Progenitor cell of endocrine pancreas (in vitro differentiated cells): ENCODE results near the gene ATOX1. TPM values are rescaled to one million over a fixed set of nuclear protein-coding genes. Genes with fewer than 3 reads are reported as not detected.

Experiments
- DNase-seq: peaks from one replicate; pipeline ENCODE4 v3.0.0; 2021; ENCODE audit warnings: low spot score; ENCODE audit not compliant: unreplicated experiment
- H3K27ac Mint-ChIP-seq: 2 replicates; pipeline ENCODE4 v1.8.0; 2021; ENCODE audit warnings: mild to moderate bottlenecking, moderate library complexity, mixed read lengths
- H3K27me3 Mint-ChIP-seq: 2 replicates; pipeline ENCODE4 v1.8.0; 2021; ENCODE audit warnings: mixed read lengths
- H3K36me3 Mint-ChIP-seq: 2 replicates; pipeline ENCODE4 v1.8.0; 2022; ENCODE audit warnings: mixed read lengths; ENCODE audit not compliant: insufficient read depth
- H3K4me1 Mint-ChIP-seq: 2 replicates; pipeline ENCODE4 v1.8.0; 2021; ENCODE audit warnings: low read depth, mixed read lengths
- H3K4me3 Mint-ChIP-seq: 2 replicates; pipeline ENCODE4 v1.8.0; 2021; ENCODE audit warnings: low read depth, mild to moderate bottlenecking, moderate library complexity, mixed read lengths
- H3K9me3 Mint-ChIP-seq: 2 replicates; pipeline ENCODE4 v1.8.0; 2021; ENCODE audit warnings: low read depth, mixed read lengths
- CTCF ChIP-seq: fragments of 200-600 bp; sonication (generic); IDR thresholded peaks from one replicate; pipeline ENCODE4 v1.5.0; 2021; ENCODE audit warnings: antibody characterized with exemption, mild to moderate bottlenecking; ENCODE audit not compliant: unreplicated experiment
- total RNA-seq: library from RNA; stranded (reverse); gene quantifications from 2 replicates; pipeline ENCODE4 v1.2.1, GENCODE V29; 2021

Gene ATOX1
- total RNA-seq, 1 donor from 2014 or later, result 108 TPM

DNA sequence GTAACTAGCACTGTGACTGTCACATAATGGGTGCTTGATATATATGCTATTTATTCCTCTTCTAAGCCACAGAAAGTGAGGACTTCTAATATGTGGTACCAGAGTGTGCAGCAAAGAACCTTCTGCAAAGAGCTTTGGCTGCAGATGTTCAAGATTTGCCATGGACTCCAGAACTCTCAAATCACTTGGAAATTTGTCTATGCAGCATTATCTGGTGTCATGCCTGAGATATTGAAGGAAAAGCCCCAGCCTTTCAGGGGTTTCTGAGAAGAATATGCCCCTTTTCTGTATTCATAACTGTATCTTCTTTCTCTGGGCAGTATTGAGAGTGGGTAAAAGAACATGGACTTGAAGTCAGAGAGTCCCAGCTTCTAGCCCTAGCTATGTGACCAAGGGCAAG is 8.5 kb upstream of the ATOX1 start:
- no peak for DNase-seq
- no peaks in the 10 kb centered on the region for H3K36me3 Mint-ChIP-seq

GRCh38 chr5:151764801-151765200 is 6.4 kb upstream of the ATOX1 start:
- Mint-ChIP-seq H3K4me1 (no peaks in the 10 kb centered on the region), H3K36me3 (no peaks in the 10 kb centered on the region), H3K27ac (no peak overlapping the region), H3K4me3 (no peak overlapping the region), H3K9me3 (no peaks in the 10 kb centered on the region), H3K27me3 (no peaks in the 10 kb centered on the region)
- DNase-seq, result no peak
- no peak for TF ChIP-seq CTCF

More for the DNA sequence above, 8.5 kb upstream of the ATOX1 start:
- Mint-ChIP-seq H3K27ac (no peak overlapping the region), H3K9me3 (no peaks in the 10 kb centered on the region), H3K27me3 (no peaks in the 10 kb centered on the region), H3K4me1 (peaks cover 4% of the 10 kb centered on the region), H3K4me3 (no peak overlapping the region)
- TF ChIP-seq CTCF, result no peak

DNA sequence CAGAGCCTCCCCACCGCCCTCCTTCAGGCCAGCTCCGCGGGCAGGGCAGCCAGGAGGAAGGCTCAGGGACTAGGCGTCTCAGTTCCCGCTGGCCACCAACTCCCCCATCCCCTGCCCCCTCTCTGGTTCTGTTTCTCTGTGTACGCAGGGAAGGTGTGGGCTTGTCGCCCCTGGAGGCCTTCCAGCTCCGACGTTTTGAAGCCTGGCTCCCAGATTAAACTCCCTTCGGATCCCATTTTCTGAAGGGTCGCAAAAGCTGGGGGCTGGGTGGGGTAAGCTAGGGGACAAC is 346 bp downstream of the ATOX1 start:
- Mint-ChIP-seq H3K27me3 (no peaks in the 10 kb centered on the region), H3K36me3 (peaks cover 1% of the 10 kb centered on the region), H3K4me1 (peaks cover 29% of the 10 kb centered on the region), H3K4me3 (peak overlapping the region; percentile 80), H3K27ac (peak overlapping the region; percentile 89), H3K9me3 (no peaks in the 10 kb centered on the region)
- TF ChIP-seq CTCF, result no peak
- no peak for DNase-seq

DNA sequence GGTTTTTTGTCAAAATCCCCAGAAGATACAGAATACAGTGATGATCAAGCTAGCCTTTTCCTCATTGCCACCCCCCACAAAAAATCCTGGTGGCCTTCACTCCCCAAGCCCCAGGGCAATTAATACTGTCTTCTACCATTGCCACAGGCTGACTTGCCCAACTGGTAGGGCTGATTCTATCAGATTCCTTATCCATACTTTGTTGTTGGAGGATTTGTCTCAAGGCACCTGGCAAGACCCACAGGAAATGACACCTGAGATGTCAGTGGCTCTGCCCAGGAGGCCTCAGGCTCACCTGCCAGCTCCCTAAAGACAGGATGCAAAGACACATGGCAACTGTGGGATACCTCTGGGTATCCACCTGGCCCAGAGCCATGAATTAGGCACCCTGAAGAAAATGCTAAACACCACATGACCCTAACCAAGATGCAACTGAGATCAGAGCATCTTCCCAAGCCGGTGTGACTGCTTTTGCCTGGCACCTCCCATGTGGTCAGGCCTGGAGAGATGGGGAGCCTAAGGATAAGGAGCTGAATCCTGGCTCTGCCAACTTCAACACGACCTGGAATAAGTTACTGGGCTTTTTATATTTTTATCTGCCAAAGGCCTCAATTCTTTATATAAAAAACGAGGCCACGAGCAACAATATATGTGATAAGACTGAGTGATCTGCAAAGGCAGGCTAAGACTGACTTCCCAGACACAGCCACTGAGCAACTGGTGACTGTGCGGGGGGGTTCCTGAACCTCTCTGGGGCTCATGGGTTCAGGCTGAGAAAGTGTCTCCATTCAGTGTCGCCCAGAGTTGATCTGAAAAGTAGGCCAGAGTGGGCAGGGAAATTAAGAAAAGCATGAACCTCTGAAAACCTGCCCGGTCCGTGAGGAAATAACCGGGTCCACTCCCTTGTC is 944 bp downstream of the ATOX1 start:
- H3K4me1 Mint-ChIP-seq, result peaks cover 29% of the 10 kb centered on the region
- peak overlapping the region; percentile 89 for H3K27ac Mint-ChIP-seq
- TF ChIP-seq CTCF, result no peak
- H3K9me3 Mint-ChIP-seq, result no peaks in the 10 kb centered on the region
- no peak for DNase-seq
- H3K4me3 Mint-ChIP-seq, result peak overlapping the region; percentile 80
- no peaks in the 10 kb centered on the region for H3K27me3 Mint-ChIP-seq
- H3K36me3 Mint-ChIP-seq, result peaks cover 5% of the 10 kb centered on the region

DNA sequence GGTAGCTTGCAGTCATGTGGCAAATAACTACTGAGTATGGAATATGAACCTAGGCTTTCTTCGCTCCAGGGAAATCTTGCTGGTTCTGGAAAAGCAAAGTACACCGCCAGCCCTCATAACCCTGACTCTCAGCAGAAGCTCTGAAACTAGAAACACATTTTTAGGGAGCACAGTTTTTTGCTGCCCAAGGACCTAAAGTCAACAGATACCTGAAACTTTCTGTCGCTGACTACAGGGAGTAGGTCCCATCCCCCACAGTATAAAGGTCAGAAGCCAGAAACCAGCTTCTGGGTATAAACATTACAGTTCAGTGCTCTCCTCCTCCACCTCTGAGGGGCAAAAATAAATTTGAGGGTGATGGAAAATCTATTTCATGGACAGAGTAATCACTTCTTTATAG is 3.0 kb downstream of the ATOX1 start:
- no peak for DNase-seq
- peak overlapping the region; percentile 41 for H3K4me3 Mint-ChIP-seq
- peaks cover 29% of the 10 kb centered on the region for H3K4me1 Mint-ChIP-seq
- peak overlapping the region; percentile 56 for H3K27ac Mint-ChIP-seq
- H3K27me3 Mint-ChIP-seq, result no peaks in the 10 kb centered on the region
- no peaks in the 10 kb centered on the region for H3K9me3 Mint-ChIP-seq
- TF ChIP-seq CTCF, result no peak
- H3K36me3 Mint-ChIP-seq, result peaks cover 5% of the 10 kb centered on the region
